Bone marrow (tissue), 2 donors: ENCODE data around the gene SASH1.
"Not testable (repeated sequence)": the region's sequence is repeated elsewhere in the genome, so short reads cannot be mapped to it uniquely, and the experiment has no call there.

Experiments
- DNase-seq, 2 donors: peaks; one replicate each; lab custom pipeline; 2025; lab: John Stamatoyannopoulos, UW

SASH1 gene

GRCh38 chr6:148367411-148368024 lies 24.9 kb downstream of the SASH1 start:
- peak in 1 of 2 donors; percentile 21 for DNase-seq

- DNase-seq = no peak
Measured at GRCh38 chr6:148370176-148370575, 27.5 kb downstream of the SASH1 start.

- no peak for DNase-seq
Measured at GRCh38 chr6:148374040-148374774, 31.6 kb downstream of the SASH1 start.

GRCh38 chr6:148375401-148375800 lies 32.8 kb downstream of the SASH1 start:
- no peak for DNase-seq

- no peak for DNase-seq
Measured at GRCh38 chr6:148379481-148379880, 36.8 kb downstream of the SASH1 start.

GRCh38 chr6:148379966-148380713 lies 37.5 kb downstream of the SASH1 start:
- no peak for DNase-seq

- DNase-seq = not testable (repeated sequence)
Measured at GRCh38 chr6:148382051-148382450, 39.4 kb downstream of the SASH1 start.

- DNase-seq = no peak
Measured at GRCh38 chr6:148382861-148383260, 40.2 kb downstream of the SASH1 start.

GRCh38 chr6:148383658-148384368 lies 41.2 kb downstream of the SASH1 start:
- no peak for DNase-seq

- DNase-seq = no peak
Measured at GRCh38 chr6:148385379-148385778, 42.7 kb downstream of the SASH1 start.

- DNase-seq = no peak
Measured at GRCh38 chr6:148388521-148388920, 45.9 kb downstream of the SASH1 start.

GRCh38 chr6:148389086-148389485 lies 46.4 kb downstream of the SASH1 start:
- no peak for DNase-seq

GRCh38 chr6:148389917-148390316 lies 47.3 kb downstream of the SASH1 start:
- no peak for DNase-seq

- DNase-seq = not testable (repeated sequence)
Measured at GRCh38 chr6:148392127-148392526, 49.5 kb downstream of the SASH1 start.

GRCh38 chr6:148392671-148393070 lies 50.0 kb downstream of the SASH1 start:
- DNase-seq = no peak

- no peak for DNase-seq
Measured at GRCh38 chr6:148395583-148396101, 53.0 kb downstream of the SASH1 start.

GRCh38 chr6:148396411-148396810 lies 53.8 kb downstream of the SASH1 start:
- no peak for DNase-seq

- DNase-seq = no peak
Measured at GRCh38 chr6:148396926-148397325, 54.3 kb downstream of the SASH1 start.

GRCh38 chr6:148398244-148398643 lies 55.6 kb downstream of the SASH1 start:
- DNase-seq = no peak

- DNase-seq = no peak
Measured at GRCh38 chr6:148398678-148399077, 56.0 kb downstream of the SASH1 start.

GRCh38 chr6:148401571-148401970 lies 58.9 kb downstream of the SASH1 start:
- DNase-seq = no peak

GRCh38 chr6:148404456-148405054 lies 61.9 kb downstream of the SASH1 start:
- DNase-seq = no peak
